HepG2 (cell line): Measurements from ENCODE around the gene TIGD6. TPM values are rescaled to one million over a fixed set of nuclear protein-coding genes. Genes with fewer than 3 reads are reported as not detected.

Experiments used
- FOXO1 ChIP-seq: sonication (generic); formaldehyde crosslinking; IDR thresholded peaks from 2 replicates; pipeline ENCODE4 v1.4.0; 2020; ENCODE audit warnings: missing genetic modification reagents
- FOXP1 ChIP-seq, 2 experiments: fragments of 450-650 bp in 1 of 2; IDR thresholded peaks; 2 replicates each; pipeline ENCODE4 v1.6.1; 2017 to 2018; ENCODE audit warnings: antibody characterized with exemption in 1 of 2
- GABPB1 ChIP-seq: IDR thresholded peaks from 2 replicates; pipeline ENCODE4 v1.6.1; 2016; ENCODE audit warnings: mild to moderate bottlenecking, missing genetic modification reagents, moderate library complexity, missing compliant biosample characterization
- HNRNPLL ChIP-seq: fragments of 200-400 bp; formaldehyde crosslinking; IDR thresholded peaks from 2 replicates; pipeline ENCODE4 v1.6.1; 2017; ENCODE audit warnings: mild to moderate bottlenecking, low read depth, low read length; ENCODE audit not compliant: poor library complexity, severe bottlenecking
- IRX3 ChIP-seq: sonication (generic); formaldehyde crosslinking; IDR thresholded peaks from 2 replicates; pipeline ENCODE4 v1.8.1; 2023; ENCODE audit warnings: mild to moderate bottlenecking, low read depth, missing genetic modification reagents, borderline replicate concordance
- KAT7 ChIP-seq: IDR thresholded peaks from 2 replicates; pipeline ENCODE4 v1.6.1; 2018; ENCODE audit warnings: borderline replicate concordance, missing compliant biosample characterization
- MTA1 ChIP-seq: sonication (generic); formaldehyde crosslinking; IDR thresholded peaks from 2 replicates; pipeline ENCODE4 v1.4.0; 2020; ENCODE audit warnings: missing genetic modification reagents, mild to moderate bottlenecking, borderline replicate concordance
- MXD3 ChIP-seq: IDR thresholded peaks from 2 replicates; pipeline ENCODE4 v1.6.1; 2016; ENCODE audit warnings: mild to moderate bottlenecking, missing biosample characterization, missing genetic modification reagents
- NCOA2 ChIP-seq: sonication (generic); formaldehyde crosslinking; IDR thresholded peaks from 2 replicates; pipeline ENCODE4 v1.8.0; 2022; ENCODE audit warnings: inconsistent platforms
- NFIC ChIP-seq: IDR thresholded peaks from 2 replicates; pipeline ENCODE4 v1.6.1; 2012; ENCODE audit warnings: mild to moderate bottlenecking, low read length, inconsistent platforms
- NFKBIZ ChIP-seq: IDR thresholded peaks from 2 replicates; pipeline ENCODE4 v1.6.1; 2018; ENCODE audit warnings: missing genetic modification reagents, missing compliant biosample characterization
- PHF21A ChIP-seq: sonication (generic); formaldehyde crosslinking; IDR thresholded peaks from 2 replicates; pipeline ENCODE4 v1.5.0; 2020; ENCODE audit warnings: mild to moderate bottlenecking, missing genetic modification reagents
- SOX6 ChIP-seq, 2 experiments: fragments of 450-650 bp in 1 of 2; sonication (generic) in 1 of 2; formaldehyde crosslinking in 1 of 2; IDR thresholded peaks; 2 replicates each; pipeline versions ENCODE4 v1.4.0 to v1.6.1; 2017 to 2020; ENCODE audit warnings: antibody characterized with exemption in 1 of 2, mild to moderate bottlenecking in 1 of 2, missing genetic modification reagents in 1 of 2
- ZNF264 ChIP-seq: sonication (generic); formaldehyde crosslinking; IDR thresholded peaks from 2 replicates; pipeline ENCODE4 v1.4.0; 2020; ENCODE audit warnings: missing genetic modification reagents
- polyA plus RNA-seq, 8 experiments: library from polyadenylated mRNA; depleted of rRNA in 3 of 8; stranded (reverse) in 7 of 8; unstranded in 1 of 8; fragments of >200 nt; fragmentation: Illumina TruSeq in 4 of 8; extraction: Trizol in 4 of 8; gene quantifications; 2 replicates each; pipeline versions ENCODE4 v1.2.1 to v1.2.3, GENCODE V29; 2011 to 2016; ENCODE audit warnings: low read depth in 4 of 8, missing spikeins in 1 of 8, mixed read lengths in 1 of 8; ENCODE audit not compliant: insufficient read depth in 1 of 8
- total RNA-seq, 5 experiments: library from RNA; depleted of rRNA; stranded (reverse); fragments of >200 nt; fragmentation: Illumina TruSeq; extraction: Trizol; gene quantifications; 2 replicates each; pipeline ENCODE4 v1.2.3, GENCODE V29; 2016; ENCODE audit warnings: low read depth in 1 of 5
- TF ChIP-seq, protein P1 (sequence below): sonication (generic); formaldehyde crosslinking; IDR thresholded peaks from 2 replicates; pipeline ENCODE4 v1.4.0; 2020; ENCODE audit warnings: low read depth, mild to moderate bottlenecking, missing genetic modification reagents
- TF ChIP-seq, protein P2 (sequence below): sonication (generic); formaldehyde crosslinking; IDR thresholded peaks from 2 replicates; pipeline ENCODE4 v1.4.0; 2020; ENCODE audit warnings: missing genetic modification reagents

Gene TIGD6
- total and polyA plus RNA-seq, 2 of the 13 experiments (the other 11 are each of a cell fraction or from before 2014, with no cell fraction given), result 2.1 to 2.9 TPM

- TF ChIP-seq IRX3 (CRISPR knock-in tag) (peak; percentile 54; the same call in 1 of the 2 replicates), NCOA2 (CRISPR knock-in tag) (no peak), SOX6 (IDR thresholded peaks at IDR 0.05) (no peak), SOX6 (CRISPR knock-in tag; IDR thresholded peaks at IDR 0.05) (peak; percentile 61), KAT7 (CRISPR knock-in tag) (no peak), PHF21A (CRISPR knock-in tag) (peak; percentile 52; the same call in 1 of the 2 replicates), HNRNPLL (peak; percentile 98), MXD3 (CRISPR knock-in tag) (peak; percentile 74), MTA1 (CRISPR knock-in tag) (peak; percentile 62; the same call in 1 of the 2 replicates), NFIC (no peak), ZNF264 (CRISPR knock-in tag) (peak; percentile 21; the same call in 1 of the 2 replicates), GABPB1 (CRISPR knock-in tag) (peak; percentile 85), FOXP1 (IDR thresholded peaks at IDR 0.05) (no peak), FOXP1 (CRISPR knock-in tag; IDR thresholded peaks at IDR 0.05) (no peak), FOXO1 (CRISPR knock-in tag) (peak; percentile 24; the same call in 1 of the 2 replicates), NFKBIZ (CRISPR knock-in tag) (0 out of 2 replicates have a peak, but pooled peaks have one; percentile 78)
- TF ChIP-seq, protein P1, sequence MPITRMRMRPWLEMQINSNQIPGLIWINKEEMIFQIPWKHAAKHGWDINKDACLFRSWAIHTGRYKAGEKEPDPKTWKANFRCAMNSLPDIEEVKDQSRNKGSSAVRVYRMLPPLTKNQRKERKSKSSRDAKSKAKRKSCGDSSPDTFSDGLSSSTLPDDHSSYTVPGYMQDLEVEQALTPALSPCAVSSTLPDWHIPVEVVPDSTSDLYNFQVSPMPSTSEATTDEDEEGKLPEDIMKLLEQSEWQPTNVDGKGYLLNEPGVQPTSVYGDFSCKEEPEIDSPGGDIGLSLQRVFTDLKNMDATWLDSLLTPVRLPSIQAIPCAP, result no peak; the same call in 1 of the 2 replicates
- TF ChIP-seq, protein P2, sequence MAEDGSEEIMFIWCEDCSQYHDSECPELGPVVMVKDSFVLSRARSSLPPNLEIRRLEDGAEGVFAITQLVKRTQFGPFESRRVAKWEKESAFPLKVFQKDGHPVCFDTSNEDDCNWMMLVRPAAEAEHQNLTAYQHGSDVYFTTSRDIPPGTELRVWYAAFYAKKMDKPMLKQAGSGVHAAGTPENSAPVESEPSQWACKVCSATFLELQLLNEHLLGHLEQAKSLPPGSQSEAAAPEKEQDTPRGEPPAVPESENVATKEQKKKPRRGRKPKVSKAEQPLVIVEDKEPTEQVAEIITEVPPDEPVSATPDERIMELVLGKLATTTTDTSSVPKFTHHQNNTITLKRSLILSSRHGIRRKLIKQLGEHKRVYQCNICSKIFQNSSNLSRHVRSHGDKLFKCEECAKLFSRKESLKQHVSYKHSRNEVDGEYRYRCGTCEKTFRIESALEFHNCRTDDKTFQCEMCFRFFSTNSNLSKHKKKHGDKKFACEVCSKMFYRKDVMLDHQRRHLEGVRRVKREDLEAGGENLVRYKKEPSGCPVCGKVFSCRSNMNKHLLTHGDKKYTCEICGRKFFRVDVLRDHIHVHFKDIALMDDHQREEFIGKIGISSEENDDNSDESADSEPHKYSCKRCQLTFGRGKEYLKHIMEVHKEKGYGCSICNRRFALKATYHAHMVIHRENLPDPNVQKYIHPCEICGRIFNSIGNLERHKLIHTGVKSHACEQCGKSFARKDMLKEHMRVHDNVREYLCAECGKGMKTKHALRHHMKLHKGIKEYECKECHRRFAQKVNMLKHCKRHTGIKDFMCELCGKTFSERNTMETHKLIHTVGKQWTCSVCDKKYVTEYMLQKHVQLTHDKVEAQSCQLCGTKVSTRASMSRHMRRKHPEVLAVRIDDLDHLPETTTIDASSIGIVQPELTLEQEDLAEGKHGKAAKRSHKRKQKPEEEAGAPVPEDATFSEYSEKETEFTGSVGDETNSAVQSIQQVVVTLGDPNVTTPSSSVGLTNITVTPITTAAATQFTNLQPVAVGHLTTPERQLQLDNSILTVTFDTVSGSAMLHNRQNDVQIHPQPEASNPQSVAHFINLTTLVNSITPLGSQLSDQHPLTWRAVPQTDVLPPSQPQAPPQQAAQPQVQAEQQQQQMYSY (CRISPR knock-in tag), result no peak
Observed at GRCh38 chr5:149960272-149961185, 39.9 kb downstream of the TIGD6 start, which contains the start of gene SLC26A2 (continued).
